ENCODE results near the gene ADAMTS10.
A peak's percentile ranks its signal among the peaks of the same experiment; 100 is the strongest.

The ADAMTS10 gene

GRCh38 chr19:8610041-8610935, at the start of gene ADAMTS10:
Gene ADAMTS10 (minus strand): TSS chr19:8610715. CDS start chr19:8605710, 5,005 bp downstream.
- Mint-ChIP-seq H3K4me1 (ENCODE audit: low read depth) (peaks cover 30% of the 10 kb centered on the region), H3K9me3 (ENCODE audit: low read depth) (no peaks in the 10 kb centered on the region)

GRCh38 chr19:8659905-8660304, 49.4 kb upstream of the ADAMTS10 start:
- H3K4me1 Mint-ChIP-seq (ENCODE audit: low read depth), result peaks cover 24% of the 10 kb centered on the region

More at GRCh38 chr19:8610041-8610935, at the start of gene ADAMTS10:
- Mint-ChIP-seq H3K36me3 (no peaks in the 10 kb centered on the region), H3K27ac (peak within 1 kb of the TSS; percentile 76), H3K27me3 (no peaks in the 10 kb centered on the region), H3K4me3 (peak within 1 kb of the TSS; percentile 90)

GRCh38 chr19:8657869-8658268, 47.4 kb upstream of the ADAMTS10 start:
- H3K9me3 Mint-ChIP-seq (ENCODE audit: low read depth), result no peaks in the 10 kb centered on the region
- H3K27me3 Mint-ChIP-seq, result no peaks in the 10 kb centered on the region
- H3K4me1 Mint-ChIP-seq (ENCODE audit: low read depth), result peaks cover 17% of the 10 kb centered on the region
- no peak overlapping the region for H3K27ac Mint-ChIP-seq
- H3K4me3 Mint-ChIP-seq, result no peak overlapping the region
- H3K36me3 Mint-ChIP-seq, result no peaks in the 10 kb centered on the region

More at GRCh38 chr19:8659905-8660304, 49.4 kb upstream of the ADAMTS10 start:
- H3K27me3 Mint-ChIP-seq, result no peaks in the 10 kb centered on the region
- H3K27ac Mint-ChIP-seq, result no peak overlapping the region
- H3K36me3 Mint-ChIP-seq, result no peaks in the 10 kb centered on the region
- H3K4me3 Mint-ChIP-seq, result no peak overlapping the region
- H3K9me3 Mint-ChIP-seq (ENCODE audit: low read depth), result no peaks in the 10 kb centered on the region

GRCh38 chr19:8655340-8655709, 44.8 kb upstream of the ADAMTS10 start:
- Mint-ChIP-seq H3K4me3 (peak overlapping the region; percentile 18), H3K27me3 (no peaks in the 10 kb centered on the region), H3K36me3 (no peaks in the 10 kb centered on the region), H3K9me3 (ENCODE audit: low read depth) (no peaks in the 10 kb centered on the region), H3K27ac (no peak overlapping the region), H3K4me1 (ENCODE audit: low read depth) (peaks cover 16% of the 10 kb centered on the region)

GRCh38 chr19:8654591-8655339, 44.2 kb upstream of the ADAMTS10 start:
- Mint-ChIP-seq H3K27me3 (no peaks in the 10 kb centered on the region), H3K4me3 (peak overlapping the region; percentile 63), H3K36me3 (no peaks in the 10 kb centered on the region), H3K27ac (no peak overlapping the region), H3K9me3 (ENCODE audit: low read depth) (no peaks in the 10 kb centered on the region), H3K4me1 (ENCODE audit: low read depth) (peaks cover 20% of the 10 kb centered on the region)

- peaks cover 3% of the 10 kb centered on the region for H3K27me3 Mint-ChIP-seq
- no peaks in the 10 kb centered on the region for H3K9me3 Mint-ChIP-seq (ENCODE audit: low read depth)
- H3K4me1 Mint-ChIP-seq (ENCODE audit: low read depth), result peaks cover 8% of the 10 kb centered on the region
- no peak overlapping the region for H3K27ac Mint-ChIP-seq
- H3K36me3 Mint-ChIP-seq, result no peaks in the 10 kb centered on the region
- H3K4me3 Mint-ChIP-seq, result no peak overlapping the region
Measured at GRCh38 chr19:8648240-8648639, 37.7 kb upstream of the ADAMTS10 start.

GRCh38 chr19:8643860-8644653, 33.5 kb upstream of the ADAMTS10 start:
- peaks cover 7% of the 10 kb centered on the region for H3K27me3 Mint-ChIP-seq
- H3K9me3 Mint-ChIP-seq (ENCODE audit: low read depth), result no peaks in the 10 kb centered on the region
- peaks cover 3% of the 10 kb centered on the region for H3K4me1 Mint-ChIP-seq (ENCODE audit: low read depth)
- no peaks in the 10 kb centered on the region for H3K36me3 Mint-ChIP-seq
- no peak overlapping the region for H3K27ac Mint-ChIP-seq
- no peak overlapping the region for H3K4me3 Mint-ChIP-seq

- H3K9me3 Mint-ChIP-seq (ENCODE audit: low read depth), result no peaks in the 10 kb centered on the region
- H3K4me3 Mint-ChIP-seq, result no peak overlapping the region
- H3K27ac Mint-ChIP-seq, result no peak overlapping the region
- H3K36me3 Mint-ChIP-seq, result no peaks in the 10 kb centered on the region
- peaks cover 3% of the 10 kb centered on the region for H3K4me1 Mint-ChIP-seq (ENCODE audit: low read depth)
- peaks cover 9% of the 10 kb centered on the region for H3K27me3 Mint-ChIP-seq
Measured at GRCh38 chr19:8642561-8642960, 32.0 kb upstream of the ADAMTS10 start.

GRCh38 chr19:8641908-8642547, 31.5 kb upstream of the ADAMTS10 start:
- H3K4me3 Mint-ChIP-seq, result no peak overlapping the region
- no peak overlapping the region for H3K27ac Mint-ChIP-seq
- no peaks in the 10 kb centered on the region for H3K36me3 Mint-ChIP-seq

GRCh38 chr19:8641221-8641907, 30.8 kb upstream of the ADAMTS10 start:
- no peak overlapping the region for H3K4me3 Mint-ChIP-seq
- H3K27me3 Mint-ChIP-seq, result peaks cover 6% of the 10 kb centered on the region
- no peak overlapping the region for H3K27ac Mint-ChIP-seq
- no peaks in the 10 kb centered on the region for H3K9me3 Mint-ChIP-seq (ENCODE audit: low read depth)
- peaks cover 3% of the 10 kb centered on the region for H3K4me1 Mint-ChIP-seq (ENCODE audit: low read depth)
- H3K36me3 Mint-ChIP-seq, result no peaks in the 10 kb centered on the region

More at GRCh38 chr19:8641908-8642547, 31.5 kb upstream of the ADAMTS10 start:
- H3K4me1 Mint-ChIP-seq (ENCODE audit: low read depth), result peaks cover 3% of the 10 kb centered on the region
- no peaks in the 10 kb centered on the region for H3K9me3 Mint-ChIP-seq (ENCODE audit: low read depth)
- H3K27me3 Mint-ChIP-seq, result peaks cover 9% of the 10 kb centered on the region

GRCh38 chr19:8640402-8641004, 30.0 kb upstream of the ADAMTS10 start:
- Mint-ChIP-seq H3K36me3 (no peaks in the 10 kb centered on the region), H3K27me3 (peaks cover 6% of the 10 kb centered on the region), H3K4me3 (no peak overlapping the region), H3K9me3 (ENCODE audit: low read depth) (no peaks in the 10 kb centered on the region), H3K27ac (no peak overlapping the region), H3K4me1 (ENCODE audit: low read depth) (peaks cover 3% of the 10 kb centered on the region)

GRCh38 chr19:8639821-8640401, 29.4 kb upstream of the ADAMTS10 start:
- no peaks in the 10 kb centered on the region for H3K9me3 Mint-ChIP-seq (ENCODE audit: low read depth)
- peaks cover 6% of the 10 kb centered on the region for H3K27me3 Mint-ChIP-seq
- peaks cover 3% of the 10 kb centered on the region for H3K4me1 Mint-ChIP-seq (ENCODE audit: low read depth)
- H3K4me3 Mint-ChIP-seq, result no peak overlapping the region
- no peak overlapping the region for H3K27ac Mint-ChIP-seq
- no peaks in the 10 kb centered on the region for H3K36me3 Mint-ChIP-seq

GRCh38 chr19:8638078-8638619, 27.6 kb upstream of the ADAMTS10 start:
- Mint-ChIP-seq H3K4me1 (ENCODE audit: low read depth) (peaks cover 5% of the 10 kb centered on the region), H3K36me3 (no peaks in the 10 kb centered on the region), H3K4me3 (no peak overlapping the region), H3K27ac (no peak overlapping the region), H3K9me3 (ENCODE audit: low read depth) (no peaks in the 10 kb centered on the region), H3K27me3 (peaks cover 6% of the 10 kb centered on the region)
